ENCODE measurements around the gene SLC20A1.

DNA sequence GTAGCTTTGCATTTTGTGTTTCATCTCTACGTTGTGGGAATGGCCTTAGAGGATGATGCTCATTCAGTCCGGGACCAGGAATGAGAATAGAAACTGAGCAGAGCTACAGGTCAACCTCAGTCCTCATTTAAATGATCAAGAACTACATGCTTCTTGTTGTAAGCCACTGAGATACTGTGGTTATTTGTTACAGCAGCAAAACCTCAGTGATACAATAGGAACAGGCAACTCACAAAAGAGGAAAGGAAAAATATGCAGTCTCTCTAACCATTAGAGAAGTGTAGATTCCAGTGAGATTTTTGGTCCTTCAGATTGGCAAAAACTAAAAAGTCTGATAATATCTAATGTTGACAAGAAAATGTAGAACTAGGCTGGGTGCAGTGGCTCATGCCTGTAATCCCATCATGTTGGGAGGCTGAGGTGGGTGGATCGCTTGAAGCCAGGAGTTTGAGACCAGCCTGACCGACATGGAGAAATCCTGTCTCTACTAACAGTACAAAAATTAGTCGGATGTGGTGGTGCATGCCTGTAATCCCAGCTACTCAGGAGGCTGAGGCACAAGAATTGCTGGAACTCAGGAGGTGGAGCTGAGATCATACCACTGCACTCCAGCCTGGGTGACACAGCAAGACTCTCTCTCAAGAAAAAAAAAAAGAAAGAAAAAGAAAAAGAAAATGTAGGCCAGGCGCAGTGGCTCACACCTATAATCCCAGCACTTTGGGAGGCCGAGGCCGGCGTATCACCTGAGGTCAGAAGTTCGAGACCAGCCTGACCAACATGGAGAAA is 48.0 kb upstream of the SLC20A1 start:
- TF ChIP-seq POLR2AphosphoS5 (IDR thresholded peaks at IDR 0.05; ENCODE audit: insufficient read depth in 1 of 2, low read depth in 1 of 2) = no peak
- no peak for TF ChIP-seq POLR2A (IDR thresholded peaks at IDR 0.05)

All from vagina (tissue), 2 donors.